HG03565 (cell line): ENCODE data around the gene HS6ST1.

Source experiments
- ATAC-seq: cut with Tn5 transposase; IDR thresholded peaks from one replicate; pipeline ENCODE4 v1.9.1; 2021; ENCODE audit warnings: mild to moderate bottlenecking, moderate library complexity; ENCODE audit not compliant: unreplicated experiment

The HS6ST1 gene

GRCh38 chr2:128250229-128251025 is 68.2 kb downstream of the HS6ST1 start:
- no peak for ATAC-seq

- ATAC-seq, result no peak
Observed at GRCh38 chr2:128249555-128249954, 69.1 kb downstream of the HS6ST1 start.

DNA sequence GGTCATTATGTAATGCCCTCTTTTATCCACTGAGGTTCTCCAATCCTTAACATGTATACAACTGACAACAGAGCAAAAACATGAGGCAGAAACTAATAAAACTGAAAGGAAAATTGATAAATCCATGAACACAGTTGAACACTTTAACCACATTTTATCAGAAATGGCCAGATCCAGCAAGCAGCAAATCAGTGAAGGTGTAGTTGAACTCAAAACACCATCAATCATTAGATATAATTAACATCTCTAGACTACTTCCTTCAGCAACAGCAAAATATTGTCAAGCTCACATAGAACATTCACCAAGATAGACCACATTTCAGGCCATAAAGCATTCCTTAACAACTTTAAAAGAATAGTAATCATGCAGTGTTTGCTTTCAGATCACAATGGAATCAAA is 72.9 kb downstream of the HS6ST1 start:
- ATAC-seq, result no peak

GRCh38 chr2:128241896-128242295 is 76.8 kb downstream of the HS6ST1 start:
- no peak for ATAC-seq

- no peak for ATAC-seq
Observed at GRCh38 chr2:128237911-128238697, 80.6 kb downstream of the HS6ST1 start.

DNA sequence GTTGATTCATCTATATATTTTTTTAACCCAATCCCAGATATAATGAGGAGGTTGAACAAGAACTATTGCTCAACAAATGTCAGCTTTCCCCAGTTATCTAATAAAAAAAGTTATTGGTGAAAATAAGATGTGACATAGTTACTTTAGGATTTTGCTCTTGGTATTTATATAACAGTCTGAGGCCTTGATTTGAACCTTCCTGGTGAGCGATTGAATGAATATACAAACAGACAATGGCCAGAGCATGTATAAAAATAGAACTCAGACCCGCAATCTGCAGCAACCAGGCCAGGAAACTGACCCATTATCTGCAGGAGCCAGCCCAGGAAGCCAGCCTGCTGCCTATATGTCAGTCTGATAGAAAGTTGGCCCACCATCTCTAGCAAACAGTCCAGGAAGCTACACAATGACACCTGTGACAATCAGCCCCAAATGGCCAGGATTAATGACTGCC is 81.6 kb downstream of the HS6ST1 start:
- no peak for ATAC-seq

- ATAC-seq, result no peak
Observed at GRCh38 chr2:128236491-128237035, 82.1 kb downstream of the HS6ST1 start.

DNA sequence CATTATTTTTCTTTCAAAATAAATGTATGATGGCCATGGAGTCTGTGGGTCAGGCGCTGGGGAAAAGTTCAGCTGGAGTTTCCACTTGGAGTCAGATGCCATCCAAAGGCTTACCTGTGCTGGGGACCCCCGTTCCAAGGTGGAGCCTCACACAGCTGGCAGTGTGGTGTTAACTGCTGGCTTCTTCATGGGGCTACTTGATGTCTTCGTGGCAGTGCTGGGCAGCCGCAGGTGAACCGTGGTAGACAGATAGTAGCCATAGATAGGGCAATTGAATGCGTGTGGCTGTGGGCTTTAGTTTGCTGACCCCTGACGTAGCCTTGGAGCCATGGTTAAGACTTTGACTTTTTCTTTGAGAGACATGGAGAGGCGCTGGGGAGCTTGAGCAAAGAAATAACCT is 83.1 kb downstream of the HS6ST1 start:
- no peak for ATAC-seq

GRCh38 chr2:128234613-128235012 is 84.1 kb downstream of the HS6ST1 start:
- no peak for ATAC-seq

- no peak for ATAC-seq
Observed at GRCh38 chr2:128233790-128234395, 84.8 kb downstream of the HS6ST1 start.

DNA sequence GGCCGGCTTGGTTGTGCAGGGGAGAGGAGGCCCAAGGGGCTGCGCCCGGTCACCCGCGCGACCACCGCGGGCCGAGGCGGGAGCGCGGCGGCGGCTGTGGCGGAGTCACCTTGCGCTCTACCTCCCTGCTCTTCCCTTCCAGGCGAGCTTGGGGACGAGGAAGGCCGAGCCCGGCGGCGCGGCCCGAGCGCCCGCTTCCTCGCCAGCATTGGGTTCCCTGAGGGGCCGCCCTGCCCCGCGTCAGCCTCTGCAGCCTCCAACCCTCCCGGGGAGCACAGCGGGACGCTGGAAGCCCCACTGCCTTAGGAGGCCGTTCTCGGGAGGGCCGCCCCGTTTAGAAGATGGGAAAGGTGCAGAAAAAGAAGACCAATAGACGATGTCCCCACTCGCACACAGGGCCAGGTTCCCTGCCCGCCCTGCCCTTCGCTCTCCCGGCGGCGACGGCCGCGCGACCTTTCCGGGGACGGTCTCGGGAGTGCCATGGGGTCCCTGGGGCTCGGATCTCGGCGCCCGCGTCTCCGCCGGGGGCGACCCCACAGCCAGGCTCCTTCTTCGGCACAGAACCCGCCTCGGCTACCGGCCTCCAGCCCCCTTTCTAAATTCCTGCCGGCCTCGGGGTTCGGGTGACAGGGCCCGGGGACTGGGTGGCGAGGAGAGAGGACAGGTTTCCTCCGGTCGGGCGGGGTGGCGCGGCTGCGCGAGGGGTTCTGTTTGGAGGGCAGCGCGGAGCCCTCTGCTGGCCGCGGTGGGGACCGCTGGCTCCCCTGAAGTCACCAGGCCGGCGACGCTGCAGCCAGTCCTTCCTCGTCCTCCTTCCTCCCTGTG is 85.5 kb downstream of the HS6ST1 start:
- peak; percentile 93 for ATAC-seq

GRCh38 chr2:128228894-128229293 is 89.8 kb downstream of the HS6ST1 start:
- ATAC-seq, result no peak

DNA sequence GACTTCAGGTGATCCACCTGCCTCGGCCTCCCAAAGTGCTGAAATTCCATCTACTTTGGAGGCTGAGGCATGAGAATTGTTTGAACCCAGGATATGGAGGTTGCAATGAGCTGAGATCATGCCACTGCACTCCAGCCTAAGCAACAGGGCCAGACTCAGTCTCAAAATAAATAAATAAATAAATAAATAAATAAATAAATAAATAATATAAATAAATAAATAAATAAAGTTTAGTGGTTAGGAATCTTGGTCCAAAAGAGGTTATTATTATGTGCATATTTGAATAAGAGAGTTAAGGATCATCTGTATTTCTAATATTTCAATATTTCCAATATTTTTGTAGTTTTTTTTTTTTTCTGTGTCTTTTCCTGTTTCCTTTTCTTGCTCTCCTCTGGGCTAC is 90.8 kb downstream of the HS6ST1 start:
- ATAC-seq, result no peak

DNA sequence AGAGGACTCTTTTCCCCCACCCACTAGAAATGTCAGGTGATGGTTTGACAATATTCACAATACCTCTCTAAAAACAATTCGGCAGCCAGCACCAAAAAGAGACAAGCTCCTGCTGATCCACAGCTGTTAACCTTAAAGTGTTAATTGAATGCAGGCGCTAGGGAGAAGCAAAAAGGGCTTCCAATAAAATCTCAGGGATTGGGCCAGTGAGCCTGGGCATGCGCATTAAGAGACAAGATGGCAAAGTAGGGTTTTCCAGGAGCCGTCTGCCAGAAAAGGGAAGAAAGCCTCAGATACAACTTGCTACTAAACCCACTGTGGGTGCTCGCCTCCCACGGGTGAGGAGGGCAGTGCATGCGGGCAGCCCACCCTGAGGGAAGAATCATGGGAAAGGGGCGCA is 98.8 kb downstream of the HS6ST1 start:
- no peak for ATAC-seq

- no peak for ATAC-seq
Observed at GRCh38 chr2:128217671-128218070, 101.0 kb downstream of the HS6ST1 start.

DNA sequence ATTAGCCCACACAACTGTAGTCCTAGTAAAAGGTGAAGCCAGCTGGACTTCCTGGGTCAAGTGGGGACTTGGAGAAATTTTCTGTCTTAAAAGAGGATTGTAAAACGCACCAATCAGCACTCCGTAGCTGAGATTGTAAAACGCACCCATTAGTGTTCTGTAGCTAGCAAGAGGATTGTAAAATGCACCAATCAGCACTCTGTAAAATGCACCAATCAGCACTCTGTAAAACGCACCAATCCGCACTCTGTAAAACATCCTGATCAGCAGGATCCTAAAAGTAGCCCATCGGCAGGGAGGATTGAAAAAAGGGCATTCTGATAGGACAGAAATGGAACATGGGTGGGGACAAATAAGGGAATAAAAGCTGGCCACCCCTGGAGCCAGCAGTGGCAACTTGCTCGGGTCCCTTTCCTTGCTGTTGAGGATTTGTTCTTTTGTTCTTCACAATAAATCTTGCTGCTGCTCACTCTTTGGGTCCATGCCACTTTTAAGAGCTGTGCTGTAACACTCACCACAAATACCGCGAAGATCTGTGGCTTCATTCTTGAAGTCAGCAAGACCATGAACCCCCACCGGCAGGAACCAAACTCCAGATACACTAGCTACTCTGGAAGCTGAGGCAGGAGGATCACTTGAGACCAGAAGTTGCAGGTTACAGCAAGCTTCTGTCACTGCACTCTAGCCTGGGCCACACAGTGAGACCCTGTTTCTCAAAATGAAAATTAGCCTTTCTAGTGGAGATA is 102.6 kb downstream of the HS6ST1 start:
- no peak for ATAC-seq
